CD4-positive, alpha-beta T cell treated with Interleukin-6 for 4 hours (primary cell): ENCODE measurements around the gene PPP1R13B.

Source experiments
- DNase-seq: peaks from one replicate; pipeline ENCODE4 v3.0.0-alpha.2; 2020; ENCODE audit warnings: mixed read lengths

The PPP1R13B gene

DNA sequence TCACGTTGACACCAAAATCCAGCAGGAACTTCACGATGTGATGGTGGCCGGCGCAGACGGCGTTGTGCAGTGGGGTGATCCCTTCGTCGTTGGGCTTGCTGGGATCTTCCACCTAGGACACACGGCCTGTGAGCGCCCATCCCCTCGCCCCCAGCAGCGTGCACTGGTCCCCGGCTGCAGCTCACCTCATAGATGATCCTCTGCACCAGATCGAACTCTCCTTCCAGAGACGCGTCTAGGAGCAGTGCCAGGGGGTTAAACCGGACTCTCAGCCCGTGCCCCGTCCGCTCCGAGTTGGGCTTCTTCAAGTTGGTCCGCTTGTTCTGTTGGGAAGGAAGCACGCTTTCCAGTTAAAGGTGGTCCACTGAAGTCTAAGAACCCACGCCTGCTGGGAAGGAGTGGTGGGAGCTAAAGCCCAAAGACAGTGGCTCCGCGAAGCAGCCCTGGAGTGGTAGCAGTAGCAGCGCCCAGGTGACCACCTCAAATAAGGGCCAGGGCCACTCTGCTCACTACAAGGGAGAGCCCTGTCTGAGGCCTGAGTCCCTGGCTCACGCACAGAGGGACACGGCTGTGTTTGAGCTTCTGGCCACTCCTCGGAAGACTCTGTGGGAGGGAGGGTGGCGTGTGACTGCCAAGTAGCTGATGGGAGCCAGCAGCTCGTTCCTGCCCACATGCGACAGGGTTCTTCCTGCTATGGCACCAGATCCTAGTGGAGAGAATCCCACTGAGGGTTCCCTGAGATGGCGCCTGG lies 108.5 kb downstream of the PPP1R13B start:
- no peak for DNase-seq

DNA sequence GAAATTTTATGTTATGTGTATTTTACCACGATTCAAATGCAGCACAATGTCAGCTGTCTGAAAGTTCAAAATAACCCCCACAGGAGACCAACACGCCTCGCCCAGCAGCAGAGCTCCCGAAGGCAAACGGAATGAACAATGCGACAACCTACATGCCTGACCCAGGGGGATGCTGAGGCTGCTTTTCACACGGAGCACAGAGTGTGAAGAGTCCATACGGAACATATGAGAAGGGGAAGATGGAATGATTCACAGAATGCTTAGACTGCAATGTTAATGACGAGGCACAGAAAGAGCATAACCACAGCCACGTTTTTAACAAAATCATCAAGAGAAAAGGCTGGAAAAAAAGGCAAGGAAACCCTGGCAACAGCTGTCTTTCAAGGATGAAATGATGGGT lies 109.2 kb downstream of the PPP1R13B start:
- no peak for DNase-seq

DNA sequence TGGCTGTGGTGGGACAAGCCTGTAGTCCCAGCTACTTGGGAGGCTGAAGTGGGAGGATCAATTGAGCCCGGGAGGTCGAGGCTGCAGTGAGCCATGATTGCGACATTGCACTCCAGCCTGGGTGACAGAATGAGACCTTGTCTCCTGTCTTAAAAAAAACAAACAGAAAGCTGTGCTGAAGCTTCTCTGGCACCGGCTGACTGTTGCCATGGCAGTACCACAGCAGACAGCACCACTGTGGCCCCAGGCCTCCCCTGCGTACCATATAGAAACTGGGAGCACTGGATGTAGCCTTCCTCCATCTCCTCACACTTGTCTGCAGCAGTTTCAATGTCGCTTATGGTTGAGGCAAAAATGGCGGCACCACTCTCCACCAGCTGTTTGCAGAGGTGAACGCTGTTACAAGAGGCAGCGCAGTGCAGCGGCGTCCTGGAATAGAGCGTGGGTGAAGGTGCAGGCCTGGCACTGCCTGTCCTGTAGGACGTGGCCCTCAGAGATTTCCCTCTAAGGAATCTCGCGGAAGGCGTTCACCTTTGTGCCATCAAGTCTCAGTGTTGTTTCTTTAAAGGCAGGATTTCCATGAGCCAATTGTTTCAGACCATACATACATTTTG lies 109.8 kb downstream of the PPP1R13B start:
- DNase-seq, result no peak

DNA sequence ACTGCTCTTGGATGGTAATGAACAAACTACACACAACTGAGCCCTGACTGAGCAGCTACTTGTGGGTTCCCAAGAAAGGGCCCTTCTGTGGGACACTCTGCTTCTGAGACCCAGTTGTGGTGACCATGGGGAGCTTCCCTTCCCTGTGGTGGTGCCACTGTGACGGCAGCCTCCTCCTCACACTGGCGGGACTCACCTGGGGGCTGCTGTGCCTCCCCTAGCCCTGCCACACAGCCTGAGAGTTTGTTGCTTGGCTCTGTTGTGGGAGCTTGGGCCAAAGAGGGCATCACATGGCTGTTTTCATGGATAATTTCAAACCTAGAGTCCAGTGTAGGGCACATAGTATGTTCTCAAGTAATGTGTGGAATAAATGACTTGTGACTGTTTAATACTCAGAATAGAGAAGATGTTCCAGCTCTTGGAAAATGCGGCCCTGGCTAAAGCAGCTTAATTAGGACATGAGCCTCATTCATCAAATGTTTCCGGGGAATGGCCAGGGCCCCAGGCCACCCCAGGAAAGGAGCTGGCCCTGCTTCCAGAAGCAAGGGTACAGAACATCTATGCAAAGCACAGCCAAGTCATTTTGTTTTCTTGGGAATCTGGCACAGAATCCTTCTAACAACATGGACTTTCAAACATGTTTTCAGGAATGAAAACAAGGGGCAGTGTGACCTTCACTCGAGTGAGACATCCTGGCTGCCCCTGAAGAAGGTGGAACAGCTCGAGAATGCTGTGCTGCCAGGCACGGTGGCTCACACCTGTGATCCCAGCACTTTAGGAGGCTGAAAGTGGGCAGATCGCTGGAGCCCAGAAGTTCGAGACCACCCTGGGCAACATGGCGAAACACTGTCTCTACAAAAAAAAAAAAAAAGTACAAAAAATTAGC lies 110.6 kb downstream of the PPP1R13B start:
- no peak for DNase-seq

DNA sequence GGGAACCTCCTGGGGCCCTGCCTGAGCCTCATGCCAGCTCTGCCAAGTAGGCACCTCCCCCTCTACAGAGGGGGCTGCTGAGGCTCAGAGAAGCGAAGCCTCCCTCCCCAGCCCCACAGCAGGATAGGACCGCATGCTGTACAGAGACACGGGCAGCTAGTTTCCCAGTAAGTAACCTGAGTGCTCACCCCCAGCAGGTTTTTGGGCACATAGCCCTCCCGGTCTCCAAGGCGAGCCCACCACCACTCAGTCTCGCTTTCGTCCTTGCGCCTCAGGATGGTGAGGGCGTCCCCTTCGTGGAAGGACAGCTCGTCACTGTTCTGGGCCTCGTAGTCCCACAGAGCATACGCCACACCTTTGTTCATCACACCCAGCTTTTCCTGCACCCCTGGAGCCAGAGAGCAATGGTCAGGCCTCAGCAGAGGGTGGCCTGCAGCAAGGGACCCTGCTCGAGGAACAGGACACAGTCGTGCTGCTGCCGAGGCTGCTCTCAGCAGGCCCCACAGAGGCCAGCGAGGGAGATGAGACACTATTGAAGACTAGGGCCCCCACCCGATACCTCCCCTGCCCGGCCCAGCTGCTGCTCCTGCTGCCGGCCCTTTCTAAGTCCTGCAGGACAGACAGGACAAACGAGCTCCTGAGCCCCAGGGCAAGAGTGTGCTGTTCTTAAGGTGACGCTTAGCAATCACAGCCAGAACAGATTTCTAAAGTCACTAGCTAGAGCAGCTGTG lies 111.4 kb downstream of the PPP1R13B start:
- DNase-seq, result no peak

DNA sequence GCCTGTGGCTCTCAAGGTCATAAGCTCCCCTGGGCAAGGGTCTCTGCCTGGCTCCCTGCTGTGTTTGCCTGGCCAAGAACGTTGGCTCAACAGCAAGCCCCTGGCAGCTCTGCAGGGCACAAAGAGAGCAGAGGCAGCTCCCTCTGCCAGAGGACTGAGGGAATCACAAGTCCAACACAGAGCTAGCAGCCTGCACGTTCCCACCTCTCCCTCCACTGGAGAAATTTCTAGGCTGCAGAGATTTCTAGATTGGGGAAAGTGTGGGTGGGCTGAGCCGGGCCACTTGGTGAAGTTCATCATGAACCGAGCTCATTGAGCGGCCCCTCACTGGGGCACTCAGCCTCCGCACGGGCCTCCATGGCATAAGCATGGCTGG lies 111.9 kb downstream of the PPP1R13B start:
- DNase-seq, result no peak

DNA sequence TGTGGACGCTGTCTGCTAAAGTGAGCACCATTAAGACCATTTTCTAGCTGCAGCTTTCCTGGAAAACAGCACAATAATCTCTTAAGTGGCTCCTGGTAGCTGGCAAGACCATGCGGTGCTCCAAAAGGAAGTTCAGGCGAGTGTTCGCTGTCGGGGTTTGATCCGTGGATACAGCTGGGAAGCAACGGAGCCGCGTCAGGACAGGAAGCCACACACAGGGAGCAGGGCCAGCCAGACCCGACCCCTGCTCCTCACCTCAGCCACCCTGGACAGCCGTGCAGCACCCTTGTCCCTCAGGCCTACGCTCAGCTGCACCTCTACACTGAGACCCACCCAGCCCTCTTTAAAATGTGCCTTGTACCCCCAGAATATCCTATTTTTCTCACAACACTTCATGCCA lies 112.4 kb downstream of the PPP1R13B start:
- no peak for DNase-seq

DNA sequence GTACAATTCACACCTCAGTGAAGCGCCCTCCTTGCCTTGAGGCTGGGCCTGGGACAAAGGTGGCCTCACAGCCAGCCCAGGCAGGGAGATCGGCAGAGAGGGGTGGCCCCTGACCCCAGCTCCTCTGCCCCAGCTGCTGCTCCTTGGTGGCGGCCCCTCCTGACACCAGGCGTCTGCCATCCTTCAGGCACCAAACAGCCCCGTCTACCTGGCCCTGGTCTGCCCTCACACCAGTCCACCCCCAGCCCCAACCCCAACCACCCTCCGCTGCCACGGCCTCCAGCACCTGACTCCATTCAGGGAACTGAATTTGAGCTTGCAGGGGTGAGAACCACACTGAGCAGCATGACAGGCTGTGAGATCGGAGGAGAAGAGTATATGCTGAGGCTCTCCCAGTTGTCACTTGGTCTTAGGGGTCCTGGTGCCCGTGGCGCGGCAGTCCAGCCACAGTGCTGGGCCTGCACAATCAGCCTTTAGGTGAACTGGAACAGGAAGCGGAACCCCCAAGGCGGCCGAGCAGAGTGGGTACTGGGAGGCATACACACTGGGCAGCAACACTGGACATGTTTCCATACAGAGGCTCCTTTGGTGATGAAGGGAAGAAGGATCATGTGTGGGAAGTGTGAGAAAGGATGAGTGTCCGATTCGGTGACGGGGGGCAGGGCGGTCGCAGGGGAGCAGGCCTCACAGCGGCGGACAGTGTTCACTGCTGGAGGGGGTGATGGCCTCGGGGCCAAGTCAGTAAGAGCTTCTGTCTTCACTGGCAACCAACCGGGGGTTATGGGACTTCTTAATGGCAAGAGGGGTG lies 113.1 kb downstream of the PPP1R13B start:
- DNase-seq, result no peak

DNA sequence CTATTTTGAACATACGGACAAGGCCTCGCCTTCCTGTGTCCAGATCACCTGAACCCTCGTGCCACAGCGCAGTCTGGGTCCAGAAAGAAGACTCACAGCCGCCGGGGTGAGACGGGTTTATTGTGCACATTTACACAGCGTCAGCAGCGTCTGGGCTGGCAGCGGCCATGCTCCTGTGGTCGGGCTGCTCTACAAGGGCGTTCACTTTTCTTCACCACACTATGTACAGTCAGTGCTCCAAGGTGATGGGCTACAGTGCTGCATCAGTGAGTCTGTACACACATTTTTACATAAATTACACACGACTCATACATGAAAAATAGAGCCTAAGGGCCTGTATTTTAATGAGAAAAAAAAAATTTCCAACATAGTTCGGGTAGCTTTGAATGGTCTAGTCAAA lies 113.7 kb downstream of the PPP1R13B start:
- DNase-seq, result no peak

DNA sequence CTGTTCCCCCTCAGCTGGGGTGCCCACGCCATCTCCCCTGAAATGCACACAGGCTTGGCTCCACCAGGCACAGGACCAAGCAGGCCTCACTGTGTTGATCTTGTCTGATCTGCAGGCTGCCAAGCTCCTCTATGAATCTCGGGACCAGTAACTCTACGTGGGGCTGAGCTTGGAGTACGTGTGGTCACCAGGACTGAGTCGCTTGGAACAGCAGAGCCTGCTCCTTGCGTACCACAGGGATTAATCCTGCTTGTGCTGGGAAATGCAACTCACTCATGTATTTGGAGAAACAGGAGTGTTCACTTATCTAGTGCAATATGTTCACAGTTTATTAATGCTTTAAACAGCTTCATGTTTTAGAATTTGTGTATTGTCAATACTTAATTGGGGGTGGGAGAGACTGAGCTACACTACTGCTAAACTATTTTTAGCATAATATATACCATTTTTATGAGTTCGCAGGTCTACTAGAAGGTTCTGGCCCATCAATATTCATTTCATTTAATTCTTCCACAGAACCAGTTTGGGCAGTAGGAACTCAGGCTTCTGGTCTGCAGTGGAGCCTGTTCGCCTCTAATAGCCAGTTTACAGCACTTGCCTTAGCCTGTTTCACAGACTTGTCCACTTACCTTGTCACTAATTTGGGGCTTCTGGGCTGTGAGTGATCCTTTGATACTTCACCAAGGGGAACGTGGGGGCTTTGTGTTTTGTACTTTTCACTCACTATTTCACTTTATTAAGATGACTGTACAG lies 114.3 kb downstream of the PPP1R13B start:
- DNase-seq, result no peak

DNA sequence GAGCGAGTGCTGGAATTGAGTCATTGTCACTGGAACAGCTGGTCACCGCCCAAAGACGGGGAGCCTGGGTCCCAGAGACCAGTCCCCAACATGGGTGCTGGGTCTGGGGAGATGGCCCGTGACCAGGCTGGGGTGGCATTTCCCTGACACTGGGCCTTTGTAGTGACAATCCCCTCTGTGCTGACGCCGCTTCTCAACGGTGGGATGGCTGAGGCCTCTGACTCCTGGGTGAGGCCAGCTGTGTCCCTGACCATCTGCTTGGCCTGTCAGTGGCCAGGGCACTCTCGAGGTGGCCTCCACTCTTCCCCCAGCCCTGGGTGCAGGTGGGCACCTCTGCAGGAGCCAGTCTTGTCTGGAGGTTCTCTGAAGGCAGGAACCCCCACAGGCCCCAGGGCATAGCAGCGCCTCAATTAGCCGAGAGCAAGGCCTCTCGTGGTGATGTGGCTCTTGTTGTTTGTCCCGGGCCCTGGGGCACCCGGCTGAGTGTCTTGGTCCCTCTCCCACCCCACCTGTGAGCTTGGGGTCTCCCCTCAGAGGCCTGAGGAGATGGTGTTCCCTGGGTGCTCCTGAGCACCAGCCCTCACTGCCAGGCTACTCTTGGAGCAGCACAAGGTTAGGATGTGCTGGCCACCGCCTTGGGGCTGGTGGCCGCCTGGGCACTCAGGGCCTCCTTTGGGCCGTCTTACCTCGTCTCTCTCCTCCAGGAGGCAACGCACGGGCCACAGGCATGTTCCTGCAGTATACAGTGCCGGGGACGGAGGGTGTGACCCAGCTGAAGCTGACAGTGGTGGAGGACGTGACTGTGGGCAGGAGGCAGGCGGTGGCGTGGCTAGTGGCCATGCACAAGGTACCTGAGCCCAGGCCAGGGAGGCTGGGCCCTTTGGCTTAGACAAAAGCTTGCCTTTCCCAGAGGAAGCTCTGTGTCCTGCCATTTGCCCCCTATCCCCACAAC lies 115.2 kb downstream of the PPP1R13B start:
- no peak for DNase-seq

DNA sequence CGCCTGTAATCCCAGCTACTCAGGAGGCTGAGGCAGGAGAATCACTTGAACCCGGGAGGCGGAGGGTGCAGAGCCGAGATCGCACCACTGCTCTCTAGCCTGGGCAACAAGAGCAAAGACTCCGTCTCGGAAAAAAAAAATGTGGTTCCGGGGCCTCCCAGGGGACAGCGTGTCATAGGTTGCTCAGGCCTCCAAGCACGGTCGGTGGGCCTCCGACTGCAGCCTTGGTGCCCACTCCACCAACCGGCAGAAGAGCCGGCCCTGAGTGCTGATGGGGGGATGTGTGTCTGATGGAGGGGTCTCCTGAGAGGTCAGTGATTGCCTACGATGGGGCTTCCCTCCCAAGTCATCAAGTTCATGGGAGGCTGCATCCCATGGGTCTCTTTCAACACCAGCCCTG lies 115.9 kb downstream of the PPP1R13B start:
- DNase-seq, result no peak

DNA sequence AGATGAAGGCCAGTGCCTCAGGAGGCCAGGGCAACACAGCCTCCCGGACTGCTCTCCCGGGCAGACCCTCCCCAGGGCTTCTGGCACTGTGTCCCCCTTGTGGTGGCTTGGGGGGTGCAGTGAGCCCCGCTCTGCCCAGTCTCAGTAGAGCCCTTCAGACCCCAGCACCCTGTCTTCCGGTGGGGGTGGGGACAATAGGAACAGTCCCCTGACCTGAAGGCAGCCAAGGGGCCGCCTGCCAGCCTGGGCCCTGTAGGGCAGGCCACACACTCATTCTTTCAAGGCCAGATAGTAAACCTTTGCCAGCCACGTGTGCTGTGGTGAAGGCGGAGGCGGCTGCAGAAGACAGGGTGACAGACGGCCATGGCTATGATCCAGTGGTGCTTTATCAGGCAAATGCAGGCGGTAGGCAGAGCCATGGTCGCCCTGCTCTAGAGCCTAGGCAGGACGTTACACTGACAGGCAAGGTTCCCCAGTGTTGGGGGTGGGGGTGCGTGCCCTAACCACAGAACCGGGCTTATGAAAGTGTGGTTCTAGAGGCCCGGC lies 116.8 kb downstream of the PPP1R13B start:
- DNase-seq, result no peak

DNA sequence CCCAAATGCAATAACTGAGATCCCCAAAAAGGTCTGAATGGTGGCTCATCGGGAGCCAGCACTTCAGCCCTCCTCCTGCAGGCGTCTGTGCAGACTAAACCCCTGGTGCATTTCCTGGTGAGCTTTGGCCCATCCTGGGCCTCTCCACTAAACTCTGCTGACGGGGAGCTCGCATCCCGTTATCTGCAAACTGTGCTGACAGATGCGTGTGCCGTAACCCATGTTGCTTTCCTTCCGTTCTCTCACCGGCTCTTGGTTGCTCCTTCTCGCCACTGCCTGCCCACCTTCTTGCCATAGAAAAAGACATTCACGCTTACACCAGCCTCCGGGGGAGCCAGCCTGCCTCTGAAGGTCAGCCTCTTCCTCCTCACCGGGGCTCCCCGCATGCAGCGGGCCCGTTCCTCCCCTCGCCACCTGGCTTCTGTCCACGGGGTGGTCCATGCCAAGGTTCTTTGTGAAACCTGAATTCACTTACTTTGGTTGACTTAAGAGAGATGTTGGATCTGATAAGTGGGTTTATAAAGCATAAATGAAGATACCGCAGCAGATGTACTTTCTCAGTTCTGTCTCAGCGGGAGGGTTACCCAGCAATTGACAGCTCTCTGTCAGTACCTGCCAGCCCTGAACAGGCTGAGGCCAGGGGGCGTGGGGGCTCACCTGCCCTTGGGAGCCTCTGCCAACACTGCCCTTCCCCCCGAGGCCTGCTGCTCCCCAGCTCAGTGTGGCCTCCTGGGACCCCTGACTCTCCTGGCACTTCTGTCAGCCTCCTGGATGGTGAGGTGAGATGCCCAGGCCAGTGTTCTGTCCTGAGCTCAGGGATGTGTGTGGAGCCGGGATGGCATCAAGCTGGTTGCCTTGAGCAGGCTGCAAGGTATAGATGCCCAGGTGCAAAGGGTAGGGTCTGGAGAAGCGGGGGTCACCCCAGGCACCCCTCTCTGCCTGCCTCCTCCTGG lies 117.6 kb downstream of the PPP1R13B start:
- DNase-seq, result no peak

DNA sequence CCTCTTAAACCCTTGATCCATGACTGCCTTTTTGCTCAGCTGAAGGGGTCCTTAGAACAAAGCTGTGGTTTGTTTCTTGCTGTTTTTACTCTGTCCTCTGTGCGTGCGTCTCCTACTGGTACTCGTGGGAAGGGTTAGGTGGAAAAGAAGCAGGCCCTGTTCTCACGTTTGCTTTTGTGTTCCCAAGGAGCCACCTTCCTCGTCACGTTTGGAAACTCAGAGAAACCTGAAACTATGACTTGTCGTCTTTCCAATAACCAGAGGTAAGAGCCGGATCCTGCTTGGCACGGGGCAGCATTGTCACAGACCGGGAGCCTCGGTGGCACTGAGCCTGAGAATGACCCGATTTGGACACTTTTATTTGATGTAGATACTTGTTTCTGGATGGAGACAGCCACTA lies 118.7 kb downstream of the PPP1R13B start:
- no peak for DNase-seq

DNA sequence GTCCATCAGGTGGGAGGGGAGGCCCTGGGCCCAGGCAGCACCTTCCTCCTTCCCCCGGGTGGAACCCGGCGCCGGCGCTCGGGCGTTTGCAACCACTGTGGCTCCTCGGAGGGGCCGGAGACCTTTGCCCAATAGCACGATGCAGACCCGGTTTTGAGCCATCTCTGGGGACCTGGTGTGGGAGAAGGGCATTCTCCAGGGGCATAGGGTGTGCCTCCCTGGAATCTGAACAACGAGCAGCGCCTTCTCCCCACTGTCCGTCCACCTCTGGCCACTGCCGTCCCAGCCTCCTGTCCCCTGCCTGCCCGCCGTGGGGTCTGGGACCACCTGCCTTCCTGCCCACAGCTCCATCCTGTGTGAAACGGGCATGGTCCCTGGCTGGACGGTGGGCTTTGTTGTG lies 119.2 kb downstream of the PPP1R13B start:
- DNase-seq, result no peak

DNA sequence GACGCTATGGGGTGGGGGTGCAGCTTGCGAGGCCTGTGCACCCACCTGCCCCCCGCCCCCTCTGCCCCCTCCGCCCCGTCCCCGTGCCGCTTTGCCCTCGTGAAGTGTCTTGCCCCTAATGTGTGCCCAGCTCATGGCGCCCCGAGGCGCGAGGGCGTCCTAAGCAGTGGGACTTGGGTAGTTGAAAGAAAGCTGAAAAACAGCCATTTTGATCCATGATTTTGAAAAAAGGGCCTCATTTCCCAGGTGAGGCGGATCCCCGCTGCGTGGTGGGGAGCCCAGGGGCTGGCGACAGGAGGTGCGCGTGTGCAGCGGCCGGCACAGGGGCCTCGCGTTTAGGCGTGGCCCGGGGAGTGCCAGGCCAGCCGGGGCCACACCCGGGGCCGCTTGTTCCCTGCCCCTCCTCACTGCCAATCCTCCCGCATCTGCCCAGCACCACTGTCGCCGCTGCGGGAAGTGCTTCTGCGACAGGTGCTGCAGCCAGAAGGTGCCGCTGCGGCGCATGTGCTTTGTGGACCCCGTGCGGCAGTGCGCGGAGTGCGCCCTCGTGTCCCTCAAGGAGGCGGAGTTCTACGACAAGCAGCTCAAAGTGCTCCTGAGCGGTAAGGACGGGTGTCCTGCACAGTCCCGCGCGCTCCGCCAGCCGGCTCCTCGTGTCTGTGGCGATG lies 119.9 kb downstream of the PPP1R13B start:
- DNase-seq, result no peak

DNA sequence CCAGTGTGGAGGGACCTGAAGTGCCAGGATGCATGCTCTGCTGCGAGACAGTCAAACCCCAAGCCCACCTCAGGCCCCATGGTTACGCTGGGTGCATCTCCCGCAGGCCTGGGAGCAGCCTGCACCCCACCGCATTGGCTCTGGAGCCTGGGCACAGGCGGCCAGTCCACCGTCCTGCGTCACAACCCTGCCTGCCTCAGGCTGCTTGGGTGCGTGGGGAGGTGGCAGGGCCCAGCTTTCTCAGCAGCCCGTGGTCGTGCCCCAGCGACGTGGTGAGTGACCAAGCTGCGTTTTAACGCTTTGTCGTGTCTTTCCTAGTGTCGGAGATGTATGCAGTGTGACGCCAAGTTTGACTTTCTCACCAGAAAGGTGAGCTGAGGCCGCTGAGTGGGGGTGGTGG lies 120.9 kb downstream of the PPP1R13B start:
- no peak for DNase-seq
